GM21528 (cell line): ENCODE data around the gene GNG7.
"Not testable (repeated sequence)": the region's sequence is repeated elsewhere in the genome, so short reads cannot be mapped to it uniquely, and the experiment has no call there.

ENCODE experiments used
- ATAC-seq: cut with Tn5 transposase; IDR thresholded peaks from one replicate; pipeline ENCODE4 v1.9.1; 2021; ENCODE audit warnings: mild to moderate bottlenecking, moderate library complexity; ENCODE audit not compliant: unreplicated experiment, low FRiP score

Gene GNG7

GRCh38 chr19:2714531-2715269 lies 12.2 kb upstream of the GNG7 start:
- ATAC-seq: no peak

- ATAC-seq: not testable (repeated sequence)
Measured at GRCh38 chr19:2714102-2714501, 11.6 kb upstream of the GNG7 start.

- not testable (repeated sequence) for ATAC-seq
Measured at GRCh38 chr19:2713170-2713569, 10.7 kb upstream of the GNG7 start.

GRCh38 chr19:2711875-2712205 lies 9.3 kb upstream of the GNG7 start:
- ATAC-seq: no peak

GRCh38 chr19:2711172-2711874 lies 8.8 kb upstream of the GNG7 start:
- ATAC-seq: no peak

- ATAC-seq: no peak
Measured at GRCh38 chr19:2706251-2706650, 3.8 kb upstream of the GNG7 start.

GRCh38 chr19:2703691-2704216 lies 1.3 kb upstream of the GNG7 start:
- no peak for ATAC-seq

- no peak for ATAC-seq
Measured at GRCh38 chr19:2703077-2703437, 563 bp upstream of the GNG7 start.

GRCh38 chr19:2701361-2702169 lies 929 bp downstream of the GNG7 start:
- ATAC-seq: no peak

GRCh38 chr19:2700660-2701360 lies 1.7 kb downstream of the GNG7 start:
- ATAC-seq: no peak

GRCh38 chr19:2699413-2700140 lies 2.9 kb downstream of the GNG7 start:
- no peak for ATAC-seq

GRCh38 chr19:2694196-2694595 lies 8.3 kb downstream of the GNG7 start:
- no peak for ATAC-seq

GRCh38 chr19:2693492-2694160 lies 8.9 kb downstream of the GNG7 start:
- ATAC-seq: no peak

GRCh38 chr19:2691951-2692350 lies 10.5 kb downstream of the GNG7 start:
- ATAC-seq: no peak

- no peak for ATAC-seq
Measured at GRCh38 chr19:2690856-2691255, 11.6 kb downstream of the GNG7 start.

- ATAC-seq: no peak
Measured at GRCh38 chr19:2686360-2686759, 16.1 kb downstream of the GNG7 start.

- no peak for ATAC-seq
Measured at GRCh38 chr19:2685204-2685704, 17.2 kb downstream of the GNG7 start.

- ATAC-seq: no peak
Measured at GRCh38 chr19:2683430-2684003, 19.0 kb downstream of the GNG7 start.

GRCh38 chr19:2680808-2681207 lies 21.7 kb downstream of the GNG7 start:
- no peak for ATAC-seq
